ENCODE data around the gene DFFA.
"Not testable (repeated sequence)": the region's sequence is repeated elsewhere in the genome, so short reads cannot be mapped to it uniquely, and the experiment has no call there.

Gene DFFA

GRCh38 chr1:10428984-10429383 lies 43.3 kb downstream of the DFFA start:
- DNase-seq (ENCODE audit: low spot score), result no peak

DNA sequence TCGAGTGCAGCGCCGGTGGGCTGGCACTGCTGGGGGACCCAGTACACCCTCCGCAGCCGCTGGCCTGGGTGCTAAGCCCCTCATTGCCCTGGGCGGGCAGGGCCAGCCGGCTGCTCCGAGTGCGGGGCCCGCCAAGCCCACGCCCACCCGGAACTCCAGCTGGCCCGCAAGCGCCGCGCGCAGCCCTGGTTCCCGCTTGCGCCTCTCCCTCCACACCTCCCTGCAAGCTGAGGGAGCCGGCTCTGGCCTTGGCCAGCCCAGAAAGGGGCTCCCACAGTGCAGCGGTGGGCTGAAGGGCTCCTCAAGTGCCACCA lies 45.8 kb downstream of the DFFA start:
- DNase-seq (ENCODE audit: low spot score), result not testable (repeated sequence)

- not testable (repeated sequence) for DNase-seq (ENCODE audit: low spot score)
These were observed 46.3 kb downstream of the DFFA start for GRCh38 chr1:10425826-10426534.

DNA sequence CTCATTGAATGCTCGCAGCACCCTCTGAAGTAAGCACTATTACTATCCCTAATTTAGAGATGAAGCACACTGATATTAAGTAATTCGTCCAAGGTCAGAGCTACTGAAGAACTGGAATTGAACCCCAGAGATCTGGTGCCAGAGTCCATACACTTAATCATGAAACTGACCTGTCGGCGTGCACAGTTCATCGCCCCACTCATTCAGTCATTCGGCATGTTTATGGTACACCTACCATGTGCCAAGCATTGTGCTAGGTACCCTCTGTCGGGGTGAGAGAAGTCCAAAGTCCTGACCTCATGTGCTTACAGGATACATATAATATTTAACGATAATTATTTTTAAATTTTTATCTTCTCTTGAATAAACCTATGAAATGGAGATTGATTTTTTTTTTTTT lies 47.7 kb downstream of the DFFA start:
- no peak for DNase-seq (ENCODE audit: low spot score)

DNA sequence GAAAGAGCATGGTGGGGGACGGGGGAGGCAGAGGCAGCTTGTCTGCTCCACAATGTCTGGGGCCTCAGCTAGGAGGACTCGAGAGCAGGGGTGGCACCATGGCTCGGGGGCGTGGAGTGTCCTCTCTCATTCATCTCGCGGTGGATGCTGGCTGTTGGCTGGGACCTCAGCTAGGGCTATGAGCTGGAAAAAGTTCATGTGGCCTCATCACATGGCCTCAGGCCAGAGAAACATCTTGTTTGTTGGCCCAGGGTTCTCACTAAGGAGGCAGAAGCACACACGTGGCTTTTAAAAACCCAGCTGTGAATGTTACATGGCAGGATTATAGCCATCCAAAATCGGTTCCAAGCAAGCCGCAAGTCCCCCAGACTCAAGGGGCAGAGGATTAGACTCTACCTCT lies 48.3 kb downstream of the DFFA start:
- no peak for DNase-seq (ENCODE audit: low spot score)

GRCh38 chr1:10421637-10422036 lies 50.7 kb downstream of the DFFA start:
- DNase-seq (ENCODE audit: low spot score), result no peak

DNA sequence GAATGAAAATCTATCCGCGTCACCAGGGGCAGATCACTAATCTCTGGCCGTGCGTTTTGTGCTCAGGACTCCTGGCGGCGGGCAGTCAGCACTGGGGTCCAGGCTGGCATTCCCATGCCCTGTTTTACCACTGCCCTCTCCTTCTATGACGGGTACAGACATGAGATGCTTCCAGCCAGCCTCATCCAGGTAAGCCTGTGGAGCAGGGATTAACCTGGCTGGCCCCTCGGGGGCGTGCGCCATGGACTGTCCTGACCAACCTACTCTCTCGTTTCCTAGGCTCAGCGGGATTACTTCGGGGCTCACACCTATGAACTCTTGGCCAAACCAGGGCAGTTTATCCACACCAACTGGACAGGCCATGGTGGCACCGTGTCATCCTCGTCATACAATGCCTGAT lies 53.0 kb downstream of the DFFA start:
- DNase-seq (ENCODE audit: low spot score), result no peak

DNA sequence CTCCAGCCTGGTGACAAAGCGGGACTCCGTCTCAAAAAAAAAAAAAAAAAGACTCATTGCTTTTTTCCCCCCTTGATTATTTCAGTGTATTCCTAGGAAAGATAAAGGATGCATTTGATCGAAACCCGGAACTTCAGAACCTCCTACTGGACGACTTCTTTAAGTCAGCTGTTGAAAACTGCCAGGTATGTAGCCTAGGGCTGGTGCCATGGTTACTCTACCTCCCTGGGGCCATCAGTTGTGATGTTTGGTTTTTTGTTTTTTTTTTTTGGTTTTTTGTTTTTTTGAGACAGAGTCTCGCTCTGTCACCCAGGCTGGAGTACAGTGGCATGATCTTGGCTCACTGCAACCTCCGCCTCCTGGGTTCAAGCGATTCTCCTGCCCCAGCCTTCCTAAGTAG lies 53.6 kb downstream of the DFFA start:
- DNase-seq (ENCODE audit: low spot score), result not testable (repeated sequence)

GRCh38 chr1:10415967-10416366 lies 56.4 kb downstream of the DFFA start:
- not testable (repeated sequence) for DNase-seq (ENCODE audit: low spot score)

GRCh38 chr1:10415211-10415930 lies 57.0 kb downstream of the DFFA start:
- DNase-seq (ENCODE audit: low spot score), result no peak

DNA sequence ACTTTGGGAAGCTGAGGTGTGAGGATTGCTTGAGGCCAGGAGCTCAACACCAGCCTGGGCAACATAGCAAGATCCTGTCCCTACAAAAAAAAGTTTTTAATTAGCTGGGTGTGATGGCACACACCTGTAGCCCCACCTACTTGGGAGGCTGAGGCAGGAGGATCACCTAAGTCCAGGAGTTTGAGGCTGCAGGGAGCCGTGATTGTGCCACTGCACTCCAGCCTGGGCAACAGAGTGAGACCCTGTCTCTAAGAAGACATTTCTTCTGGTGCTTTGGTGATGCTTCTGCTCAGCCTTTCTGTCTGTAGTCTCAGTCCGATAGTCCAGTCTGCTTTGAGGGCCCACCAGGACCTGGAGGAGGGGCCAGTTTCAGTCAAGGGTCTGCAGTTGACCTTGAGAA lies 65.1 kb downstream of the DFFA start:
- DNase-seq (ENCODE audit: low spot score), result no peak

All from CD4-positive, alpha-beta T cell treated with Interleukin-15 for 4 hours (primary cell).